NCI-H2081 (cell line): Measurements from ENCODE around the gene ZNF775.

Experiments
- DNase-seq, 2 experiments: peaks; one replicate each; lab custom pipeline; 2025; lab: John Stamatoyannopoulos, UW

The ZNF775 gene

GRCh38 chr7:150441524-150441923, 62.4 kb downstream of the ZNF775 start:
- no peak for DNase-seq

- no peak for DNase-seq
Measured at GRCh38 chr7:150442811-150443210, 63.7 kb downstream of the ZNF775 start.

- DNase-seq = no peak
Measured at GRCh38 chr7:150443793-150444540, 64.8 kb downstream of the ZNF775 start.

- DNase-seq = no peak
Measured at GRCh38 chr7:150444674-150445365, 65.7 kb downstream of the ZNF775 start.

GRCh38 chr7:150446288-150446938, 67.3 kb downstream of the ZNF775 start:
- peak in 1 of 2 experiments; percentile 10 for DNase-seq
